ENCODE measurements around the gene GSC2.
A peak's percentile ranks its signal among the peaks of the same experiment; 100 is the strongest.

GSC2 gene

DNA sequence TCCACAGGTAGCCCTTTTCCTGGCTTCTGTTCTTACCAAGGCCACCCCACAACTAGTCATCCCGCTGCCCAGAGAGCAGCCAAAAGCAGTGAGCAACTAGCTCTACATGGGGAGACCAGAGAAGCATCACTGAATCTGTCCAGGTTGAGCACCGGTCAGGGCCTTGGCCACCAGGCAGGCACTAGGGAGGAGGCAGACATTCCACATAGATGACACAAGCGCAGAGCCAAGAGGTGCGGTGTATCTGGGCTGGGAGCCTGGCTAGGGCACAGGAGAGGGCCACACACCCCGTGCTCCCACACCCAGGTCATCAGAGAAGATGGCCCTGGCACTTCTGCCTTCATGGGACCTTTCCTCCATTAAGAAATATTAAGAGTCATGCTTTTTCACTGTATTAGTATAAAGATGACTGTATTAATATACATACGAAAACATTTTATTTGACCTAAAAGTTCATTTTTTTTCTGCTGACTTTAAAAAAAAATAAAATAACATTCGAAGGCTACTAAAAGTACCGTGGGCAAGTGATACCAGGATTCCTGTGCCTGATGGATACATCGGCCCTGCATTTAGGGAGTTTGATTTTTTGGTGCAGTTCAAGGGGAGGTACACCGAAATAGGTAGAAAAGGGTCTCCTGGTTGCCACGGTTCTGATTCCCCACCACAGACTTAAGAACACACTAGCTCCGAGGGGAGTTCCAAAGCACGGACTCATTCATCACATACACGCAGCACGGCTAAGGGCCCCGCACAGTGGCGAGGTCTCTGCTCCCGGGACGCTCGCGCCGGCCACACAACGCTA is 29.1 kb downstream of the GSC2 start:
- peak overlapping the region; percentile 88 for H3K4me3 ChIP-seq (ENCODE audit: low read length)
- TF ChIP-seq, protein P1, sequence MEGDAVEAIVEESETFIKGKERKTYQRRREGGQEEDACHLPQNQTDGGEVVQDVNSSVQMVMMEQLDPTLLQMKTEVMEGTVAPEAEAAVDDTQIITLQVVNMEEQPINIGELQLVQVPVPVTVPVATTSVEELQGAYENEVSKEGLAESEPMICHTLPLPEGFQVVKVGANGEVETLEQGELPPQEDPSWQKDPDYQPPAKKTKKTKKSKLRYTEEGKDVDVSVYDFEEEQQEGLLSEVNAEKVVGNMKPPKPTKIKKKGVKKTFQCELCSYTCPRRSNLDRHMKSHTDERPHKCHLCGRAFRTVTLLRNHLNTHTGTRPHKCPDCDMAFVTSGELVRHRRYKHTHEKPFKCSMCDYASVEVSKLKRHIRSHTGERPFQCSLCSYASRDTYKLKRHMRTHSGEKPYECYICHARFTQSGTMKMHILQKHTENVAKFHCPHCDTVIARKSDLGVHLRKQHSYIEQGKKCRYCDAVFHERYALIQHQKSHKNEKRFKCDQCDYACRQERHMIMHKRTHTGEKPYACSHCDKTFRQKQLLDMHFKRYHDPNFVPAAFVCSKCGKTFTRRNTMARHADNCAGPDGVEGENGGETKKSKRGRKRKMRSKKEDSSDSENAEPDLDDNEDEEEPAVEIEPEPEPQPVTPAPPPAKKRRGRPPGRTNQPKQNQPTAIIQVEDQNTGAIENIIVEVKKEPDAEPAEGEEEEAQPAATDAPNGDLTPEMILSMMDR (conservative IDR thresholded peaks at IDR 0.05; ENCODE audit: low read depth, low read length), result no peak
- no peak for DNase-seq (ENCODE audit: low read depth)

- DNase-seq (ENCODE audit: low read depth), result no peak
- TF ChIP-seq, protein P1 (conservative IDR thresholded peaks at IDR 0.05; ENCODE audit: low read depth, low read length), result no peak
- no peak overlapping the region for H3K4me3 ChIP-seq (ENCODE audit: low read length)
These were observed 30.1 kb downstream of the GSC2 start for GRCh38 chr22:19119949-19120348.

GRCh38 chr22:19118329-19118880 is 31.7 kb downstream of the GSC2 start:
- no peak for DNase-seq (ENCODE audit: low read depth)
- H3K4me3 ChIP-seq (ENCODE audit: low read length), result no peak overlapping the region
- TF ChIP-seq, protein P1 (conservative IDR thresholded peaks at IDR 0.05; ENCODE audit: low read depth, low read length), result no peak

DNA sequence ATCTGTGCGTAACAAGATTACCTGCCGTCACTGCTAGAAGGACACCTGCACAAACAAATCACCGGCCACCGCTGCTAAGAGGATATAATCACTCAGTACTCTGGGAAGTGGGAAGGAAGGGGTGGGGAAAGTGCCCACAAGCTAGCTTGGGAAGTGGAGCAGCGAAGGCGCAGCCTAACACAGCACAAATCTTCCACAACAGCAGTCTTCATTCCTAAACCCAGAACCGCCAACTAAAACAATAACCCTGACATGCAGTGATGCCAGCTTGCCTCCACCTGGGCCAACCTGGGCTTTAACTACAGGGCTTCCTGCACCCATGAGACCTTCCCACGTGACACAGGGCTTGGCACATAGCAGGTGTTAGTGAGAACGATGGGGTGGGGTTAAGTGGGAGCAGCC is 33.0 kb downstream of the GSC2 start:
- TF ChIP-seq, protein P1 (conservative IDR thresholded peaks at IDR 0.05; ENCODE audit: low read depth, low read length), result no peak
- no peak overlapping the region for H3K4me3 ChIP-seq (ENCODE audit: low read length)
- DNase-seq (ENCODE audit: low read depth), result no peak

GRCh38 chr22:19115628-19116027 is 34.5 kb downstream of the GSC2 start:
- TF ChIP-seq, protein P1 (conservative IDR thresholded peaks at IDR 0.05; ENCODE audit: low read depth, low read length), result peak; percentile 7
- no peak overlapping the region for H3K4me3 ChIP-seq (ENCODE audit: low read length)
- no peak for DNase-seq (ENCODE audit: low read depth)

GRCh38 chr22:19114984-19115552 is 35.0 kb downstream of the GSC2 start:
- no peak for DNase-seq (ENCODE audit: low read depth)
- no peak overlapping the region for H3K4me3 ChIP-seq (ENCODE audit: low read length)
- TF ChIP-seq, protein P1 (conservative IDR thresholded peaks at IDR 0.05; ENCODE audit: low read depth, low read length), result no peak
